GM19372 (cell line): ENCODE results near the gene SPINK4.

ENCODE experiments used
- ATAC-seq: cut with Tn5 transposase; IDR thresholded peaks from one replicate; pipeline ENCODE4 v1.9.1; 2021; ENCODE audit warnings: mild to moderate bottlenecking, low read depth, moderate library complexity; ENCODE audit not compliant: unreplicated experiment

Gene SPINK4

DNA sequence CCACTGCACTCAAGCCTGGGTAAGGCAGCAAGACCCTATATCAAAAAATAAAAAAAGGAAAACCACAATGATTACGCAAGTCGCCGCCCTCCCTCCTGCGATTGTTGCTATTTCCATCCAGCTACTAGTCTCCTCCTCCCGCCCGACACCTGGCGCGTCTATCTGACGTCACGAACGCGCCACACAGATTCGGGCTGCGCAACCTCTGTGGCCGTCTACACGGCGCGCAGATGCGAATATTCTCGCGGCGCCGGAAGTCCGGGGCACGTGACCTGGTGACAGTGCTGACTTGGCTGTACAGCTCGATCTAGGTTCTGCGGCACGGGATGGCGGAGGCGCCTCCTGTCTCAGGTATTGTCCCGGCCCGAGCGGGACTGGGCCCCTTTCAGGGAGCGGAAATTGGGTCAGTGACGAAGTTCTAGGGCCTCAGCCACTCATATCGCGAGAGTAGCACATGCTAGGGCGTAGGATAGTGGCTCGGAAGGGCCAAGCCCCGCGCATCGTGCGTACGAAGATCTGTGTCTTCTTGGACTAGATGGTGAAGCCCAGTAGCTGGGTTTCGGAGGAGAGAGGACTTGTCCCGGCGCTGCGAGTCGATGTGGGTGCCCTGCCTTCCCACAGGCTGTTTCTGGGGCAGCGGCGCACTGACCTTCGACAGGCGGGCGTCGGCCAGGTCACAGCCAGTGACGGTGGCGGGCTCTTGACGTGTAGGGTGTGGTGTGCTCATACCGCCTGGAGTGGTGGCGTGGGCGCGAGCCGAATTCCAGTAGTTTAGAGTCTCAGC is 50.5 kb downstream of the SPINK4 start, which contains the start of gene NFX1:
NFX1 (plus strand) TSS at position 270 of the 784 bp plus-strand sequence; CDS start at position 327, 57 bp downstream.
- peak; percentile 85 for ATAC-seq

DNA sequence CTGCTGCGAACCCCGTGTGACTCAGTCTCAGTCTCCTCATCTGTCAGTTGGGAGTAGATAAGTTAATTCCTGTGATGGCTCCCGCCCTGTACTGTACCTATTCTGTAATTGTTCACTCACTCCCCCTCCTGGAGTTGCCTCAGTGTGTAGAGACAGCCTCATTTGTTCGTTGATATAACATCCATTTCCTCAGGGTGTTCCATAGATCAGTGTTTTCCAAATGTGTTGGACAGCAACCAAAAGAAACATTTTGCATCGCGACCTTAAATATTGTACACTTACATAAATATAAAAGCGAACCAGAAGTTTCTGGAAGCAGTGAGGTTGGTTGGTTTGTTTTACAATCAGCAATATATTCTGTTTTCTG is 51.0 kb downstream of the SPINK4 start:
- ATAC-seq, result peak; percentile 1

DNA sequence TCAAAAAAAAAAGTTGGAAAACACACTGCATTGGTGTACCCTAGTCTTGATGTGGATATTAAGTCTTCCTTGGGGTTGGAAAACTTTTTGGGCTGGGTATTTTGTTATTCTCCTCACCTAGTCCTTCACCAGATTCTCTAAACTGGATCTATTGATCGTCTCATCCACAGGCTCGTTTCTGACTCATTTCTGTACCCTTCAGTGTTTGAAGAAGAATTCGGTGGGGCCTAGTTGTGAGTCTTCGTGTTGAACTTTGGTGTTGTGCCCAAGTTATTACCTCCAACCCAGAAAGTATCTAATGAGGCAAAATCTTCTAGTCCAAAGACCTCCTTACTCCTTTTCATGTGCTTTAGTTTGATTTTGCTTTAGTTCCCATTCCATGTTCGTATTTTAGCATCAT is 51.9 kb downstream of the SPINK4 start:
- ATAC-seq, result no peak

DNA sequence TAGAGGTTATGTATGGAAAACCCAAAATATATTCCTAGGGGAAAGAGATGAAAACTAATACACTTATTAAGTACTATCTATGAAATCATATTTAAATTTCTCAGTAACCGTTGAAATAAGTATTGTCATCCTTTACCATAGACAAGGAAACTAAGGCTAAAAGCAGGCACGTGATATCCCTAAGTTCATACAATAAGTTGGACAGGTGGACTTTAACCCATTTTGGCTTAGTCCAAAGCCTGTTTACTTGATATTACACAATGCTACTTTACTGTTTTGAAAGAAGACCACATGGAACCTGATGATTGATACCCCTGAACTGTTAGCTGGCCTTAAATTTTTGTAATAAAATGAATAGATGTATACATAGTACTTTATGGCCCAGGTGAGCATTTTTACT is 53.8 kb downstream of the SPINK4 start:
- ATAC-seq, result no peak

DNA sequence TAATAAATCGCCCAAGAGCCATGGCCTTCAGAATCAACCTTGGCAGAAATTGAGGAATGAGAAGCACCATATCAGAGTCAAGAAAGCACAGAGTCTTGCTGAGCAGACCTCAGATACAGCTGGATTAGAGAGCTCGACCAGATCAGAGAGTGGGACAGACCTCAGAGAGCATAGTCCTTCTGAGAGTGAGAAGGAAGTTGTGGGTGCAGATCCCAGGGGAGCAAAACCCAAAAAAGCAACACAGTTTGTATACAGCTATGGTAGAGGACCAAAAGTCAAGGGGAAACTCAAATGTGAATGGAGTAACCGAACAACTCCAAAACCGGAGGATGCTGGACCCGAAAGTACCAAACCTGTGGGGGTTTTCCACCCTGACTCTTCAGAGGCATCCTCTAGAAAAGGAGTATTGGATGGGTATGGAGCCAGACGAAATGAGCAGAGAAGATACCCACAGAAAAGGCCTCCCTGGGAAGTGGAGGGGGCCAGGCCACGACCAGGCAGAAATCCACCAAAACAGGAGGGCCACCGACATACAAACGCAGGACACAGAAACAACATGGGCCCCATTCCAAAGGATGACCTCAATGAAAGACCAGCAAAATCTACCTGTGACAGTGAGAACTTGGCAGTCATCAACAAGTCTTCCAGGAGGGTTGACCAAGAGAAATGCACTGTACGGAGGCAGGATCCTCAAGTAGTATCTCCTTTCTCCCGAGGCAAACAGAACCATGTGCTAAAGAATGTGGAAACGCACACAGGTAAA is 54.9 kb downstream of the SPINK4 start:
- ATAC-seq, result no peak

DNA sequence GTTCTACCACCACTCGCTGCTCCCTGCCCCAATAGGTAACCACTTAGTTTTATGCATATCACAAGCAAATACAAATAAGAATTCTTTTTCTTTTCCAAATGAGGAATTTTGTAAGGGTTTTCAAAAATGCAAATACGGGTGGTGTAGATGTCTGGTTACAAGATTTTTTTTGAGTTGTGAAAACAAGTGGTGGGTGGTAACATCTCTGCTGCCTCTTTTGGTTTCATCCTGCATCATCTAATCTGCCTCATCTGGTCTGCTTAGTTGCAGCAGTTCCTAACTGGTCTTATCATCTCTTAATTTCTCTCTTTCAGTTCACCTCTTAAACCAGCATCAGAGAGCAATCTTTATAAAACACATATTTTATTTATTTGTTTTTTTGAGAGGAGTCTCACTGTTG is 55.6 kb downstream of the SPINK4 start:
- ATAC-seq, result peak; percentile 35

DNA sequence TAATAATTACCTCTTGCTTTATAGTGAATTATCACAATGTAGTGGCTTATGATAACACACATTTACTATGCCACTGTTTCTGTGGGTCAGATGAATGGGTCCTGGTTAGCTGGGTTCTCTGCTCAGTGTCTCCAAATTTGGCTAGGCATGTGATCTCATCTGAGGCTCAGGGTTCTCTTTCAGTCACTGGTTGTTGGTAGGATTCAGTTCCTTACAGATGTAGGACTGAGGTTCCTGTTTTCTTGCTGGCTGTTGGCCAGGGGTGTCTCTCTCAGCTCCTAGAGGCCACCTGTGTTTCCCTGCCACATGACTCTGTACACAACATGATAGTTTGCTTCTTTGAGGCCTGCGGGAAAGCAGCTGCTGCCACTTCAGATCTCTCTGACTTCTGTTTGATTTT is 57.5 kb downstream of the SPINK4 start:
- ATAC-seq, result peak; percentile 95
